GM06990 (cell line): ENCODE measurements around the gene SPSB1.
"Not testable (repeated sequence)": the region's sequence is repeated elsewhere in the genome, so short reads cannot be mapped to it uniquely, and the experiment has no call there.

Source experiments
- DNase-seq: peaks from one replicate; pipeline ENCODE4 v3.0.0-alpha.2; 2011; ENCODE audit not compliant: insufficient read length; ENCODE audit errors: extremely low read depth
- H3K27me3 ChIP-seq: replicated peaks from 2 replicates; pipeline ENCODE4 v1.6.0; 2011; ENCODE audit warnings: low read length; ENCODE audit not compliant: control insufficient read depth, insufficient read depth
- H3K36me3 ChIP-seq: 2 replicates; pipeline ENCODE4 v1.5.1; 2011; ENCODE audit warnings: low read length; ENCODE audit not compliant: control insufficient read depth, insufficient read depth
- H3K4me3 ChIP-seq: replicated peaks from 2 replicates; pipeline ENCODE4 v1.5.1; 2011; ENCODE audit warnings: low read depth, mild to moderate bottlenecking, control low read depth, low read length
- CTCF ChIP-seq: IDR thresholded peaks from 2 replicates; pipeline ENCODE4 v1.5.1; 2011; ENCODE audit warnings: low read length, control low read depth, mild to moderate bottlenecking, inconsistent platforms; ENCODE audit not compliant: insufficient read depth, poor library complexity, severe bottlenecking

SPSB1 gene

GRCh38 chr1:9294910-9295636, 2.4 kb downstream of the SPSB1 start:
- peak; percentile 58 for DNase-seq
- no peak overlapping the region for H3K4me3 ChIP-seq

GRCh38 chr1:9295884-9296283, 3.2 kb downstream of the SPSB1 start:
- Histone ChIP-seq H3K36me3 (no peaks in the 10 kb centered on the region), H3K4me3 (no peak overlapping the region), H3K27me3 (no peaks in the 10 kb centered on the region)
- TF ChIP-seq CTCF, result no peak
- DNase-seq, result no peak

More at GRCh38 chr1:9294910-9295636, 2.4 kb downstream of the SPSB1 start:
- Histone ChIP-seq H3K27me3 (no peaks in the 10 kb centered on the region), H3K36me3 (no peaks in the 10 kb centered on the region)
- TF ChIP-seq CTCF, result peak; percentile 25

- no peaks in the 10 kb centered on the region for H3K27me3 ChIP-seq
- no peak for DNase-seq
- no peak for TF ChIP-seq CTCF
- H3K4me3 ChIP-seq, result no peak overlapping the region
- no peaks in the 10 kb centered on the region for H3K36me3 ChIP-seq
Measured at GRCh38 chr1:9296850-9297249, 4.2 kb downstream of the SPSB1 start.

GRCh38 chr1:9297831-9298230, 5.1 kb downstream of the SPSB1 start:
- no peak for TF ChIP-seq CTCF
- Histone ChIP-seq H3K36me3 (no peaks in the 10 kb centered on the region), H3K27me3 (no peaks in the 10 kb centered on the region), H3K4me3 (no peak overlapping the region)
- no peak for DNase-seq

GRCh38 chr1:9298282-9298681, 5.6 kb downstream of the SPSB1 start:
- H3K4me3 ChIP-seq, result no peak overlapping the region
- no peaks in the 10 kb centered on the region for H3K36me3 ChIP-seq
- H3K27me3 ChIP-seq, result no peaks in the 10 kb centered on the region
- TF ChIP-seq CTCF, result no peak
- no peak for DNase-seq

- not testable (repeated sequence) for H3K36me3 ChIP-seq, H3K4me3 ChIP-seq, H3K27me3 ChIP-seq, DNase-seq
Measured at GRCh38 chr1:9299571-9300541, 7.2 kb downstream of the SPSB1 start.
